ENCODE results near the gene ALDH2. TPM values are rescaled to one million over a fixed set of nuclear protein-coding genes. Genes with fewer than 3 reads are reported as not detected.
"Not testable (repeated sequence)": the region's sequence is repeated elsewhere in the genome, so short reads cannot be mapped to it uniquely, and the experiment has no call there.

The ALDH2 gene
- total and polyA plus RNA-seq, 10 of the 15 experiments (the other 5 are each of a cell fraction or from before 2014, with no cell fraction given), result 1.4 to 16.4 (median 8.7) TPM

DNA sequence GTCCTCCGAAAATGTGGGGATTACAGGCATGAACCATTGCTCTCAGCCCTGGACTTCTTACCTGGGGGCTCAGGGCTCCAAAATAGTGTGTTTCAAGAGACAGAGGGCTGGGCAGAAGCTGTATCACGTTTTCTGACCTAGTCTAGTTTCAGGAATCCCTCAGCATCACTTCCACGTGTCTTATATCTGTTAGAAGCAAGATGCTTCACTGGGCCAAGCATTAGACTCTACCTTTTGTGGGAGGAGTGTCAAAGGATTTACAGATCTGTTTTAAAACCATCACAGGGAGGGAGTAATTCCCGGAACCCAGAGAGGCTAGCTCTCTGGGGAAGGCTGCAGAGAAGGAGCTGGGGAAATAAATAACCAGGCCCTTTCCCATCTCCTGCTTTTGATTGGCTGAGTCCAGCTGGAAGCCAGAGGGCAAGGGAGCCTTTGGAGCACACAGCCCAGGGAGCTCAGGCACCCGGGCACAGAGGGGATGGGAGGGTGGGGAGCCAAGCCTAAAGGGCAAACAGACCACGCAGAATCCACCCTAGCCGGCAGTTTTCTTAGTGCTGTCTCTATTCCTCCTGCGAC, 33.3 kb upstream of the ALDH2 start:
- no peaks in the 10 kb centered on the region for H3K79me2 ChIP-seq (ENCODE audit: control insufficient read depth, insufficient read depth, low read length)
- WGBS (ENCODE audit: insufficient coverage, insufficient replicate concordance, low lambda C conversion rate, missing lambda C conversion rate), result 79% methylated on average over 8 of the region's 8 CpGs
- in situ Hi-C loops (cut with MboI), result no loop called here
- BruUV-seq (replicated peaks), result no TSS peak
- ATAC-seq (no peak), DNase-seq (ENCODE audit: low read depth, low spot score) (no peak), FAIRE-seq (no peak)
- no peak overlapping the region for H3K4me3 ChIP-seq
- ChIA-PET SMC1A (ENCODE audit: uncharacterized antibody, unreplicated experiment) (no interaction called here), RAD21 (ENCODE audit: unreplicated experiment) (interaction anchor here (0.6 kb wide), 2 partner anchors 102 to 419 kb away, joined by 3 read pairs; no protein-coding TSS in a partner anchor), CTCF (interaction anchor here (1.1 to 1.5 kb wide), 2 partner anchors 55 to 80 kb away, joined by 3 read pairs; no protein-coding TSS in a partner anchor), POLR2A (no interaction called here)
- TF ChIP-seq, protein P1, sequence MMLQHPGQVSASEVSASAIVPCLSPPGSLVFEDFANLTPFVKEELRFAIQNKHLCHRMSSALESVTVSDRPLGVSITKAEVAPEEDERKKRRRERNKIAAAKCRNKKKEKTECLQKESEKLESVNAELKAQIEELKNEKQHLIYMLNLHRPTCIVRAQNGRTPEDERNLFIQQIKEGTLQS (IDR thresholded peaks at IDR 0.05; ENCODE audit: borderline replicate concordance, extremely low read depth, low read depth, low read length), result no peak
- TF ChIP-seq, protein P2, sequence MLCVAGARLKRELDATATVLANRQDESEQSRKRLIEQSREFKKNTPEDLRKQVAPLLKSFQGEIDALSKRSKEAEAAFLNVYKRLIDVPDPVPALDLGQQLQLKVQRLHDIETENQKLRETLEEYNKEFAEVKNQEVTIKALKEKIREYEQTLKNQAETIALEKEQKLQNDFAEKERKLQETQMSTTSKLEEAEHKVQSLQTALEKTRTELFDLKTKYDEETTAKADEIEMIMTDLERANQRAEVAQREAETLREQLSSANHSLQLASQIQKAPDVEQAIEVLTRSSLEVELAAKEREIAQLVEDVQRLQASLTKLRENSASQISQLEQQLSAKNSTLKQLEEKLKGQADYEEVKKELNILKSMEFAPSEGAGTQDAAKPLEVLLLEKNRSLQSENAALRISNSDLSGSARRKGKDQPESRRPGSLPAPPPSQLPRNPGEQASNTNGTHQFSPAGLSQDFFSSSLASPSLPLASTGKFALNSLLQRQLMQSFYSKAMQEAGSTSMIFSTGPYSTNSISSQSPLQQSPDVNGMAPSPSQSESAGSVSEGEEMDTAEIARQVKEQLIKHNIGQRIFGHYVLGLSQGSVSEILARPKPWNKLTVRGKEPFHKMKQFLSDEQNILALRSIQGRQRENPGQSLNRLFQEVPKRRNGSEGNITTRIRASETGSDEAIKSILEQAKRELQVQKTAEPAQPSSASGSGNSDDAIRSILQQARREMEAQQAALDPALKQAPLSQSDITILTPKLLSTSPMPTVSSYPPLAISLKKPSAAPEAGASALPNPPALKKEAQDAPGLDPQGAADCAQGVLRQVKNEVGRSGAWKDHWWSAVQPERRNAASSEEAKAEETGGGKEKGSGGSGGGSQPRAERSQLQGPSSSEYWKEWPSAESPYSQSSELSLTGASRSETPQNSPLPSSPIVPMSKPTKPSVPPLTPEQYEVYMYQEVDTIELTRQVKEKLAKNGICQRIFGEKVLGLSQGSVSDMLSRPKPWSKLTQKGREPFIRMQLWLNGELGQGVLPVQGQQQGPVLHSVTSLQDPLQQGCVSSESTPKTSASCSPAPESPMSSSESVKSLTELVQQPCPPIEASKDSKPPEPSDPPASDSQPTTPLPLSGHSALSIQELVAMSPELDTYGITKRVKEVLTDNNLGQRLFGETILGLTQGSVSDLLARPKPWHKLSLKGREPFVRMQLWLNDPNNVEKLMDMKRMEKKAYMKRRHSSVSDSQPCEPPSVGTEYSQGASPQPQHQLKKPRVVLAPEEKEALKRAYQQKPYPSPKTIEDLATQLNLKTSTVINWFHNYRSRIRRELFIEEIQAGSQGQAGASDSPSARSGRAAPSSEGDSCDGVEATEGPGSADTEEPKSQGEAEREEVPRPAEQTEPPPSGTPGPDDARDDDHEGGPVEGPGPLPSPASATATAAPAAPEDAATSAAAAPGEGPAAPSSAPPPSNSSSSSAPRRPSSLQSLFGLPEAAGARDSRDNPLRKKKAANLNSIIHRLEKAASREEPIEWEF (IDR thresholded peaks at IDR 0.05; ENCODE audit: insufficient replicate concordance, low read depth, low read length), result no peak
- TF ChIP-seq CBX3 (IDR thresholded peaks at IDR 0.05; ENCODE audit: borderline replicate concordance, low read depth), result no peak
- no peak for TF ChIP-seq CEBPB (IDR thresholded peaks at IDR 0.05; ENCODE audit: borderline replicate concordance in 1 of 2, low read depth in 2 of 2, low read length in 2 of 2)
- TF ChIP-seq MTA3 (IDR thresholded peaks at IDR 0.05; ENCODE audit: borderline replicate concordance, low read length), result no peak
- no peaks in the 10 kb centered on the region for H3K4me1 ChIP-seq (ENCODE audit: control insufficient read depth, insufficient read depth, low read length)
- H3K36me3 ChIP-seq (ENCODE audit: control insufficient read depth in 2 of 2, insufficient read depth in 2 of 2, low read length in 1 of 2), result peaks cover 0 to 6% of the 10 kb centered on the region in 2 experiments; a peak in 2 of 4 replicates
- H3K27ac ChIP-seq (ENCODE audit: control insufficient read depth, insufficient read depth), result no peak overlapping the region
- no peak overlapping the region for H3K9ac ChIP-seq (ENCODE audit: control insufficient read depth, insufficient read depth, low read length)
- no peak overlapping the region for H2AFZ ChIP-seq (ENCODE audit: control insufficient read depth, low read depth, low read length)
- H3K4me2 ChIP-seq (ENCODE audit: control insufficient read depth, insufficient read depth), result no peak overlapping the region
- no peaks in the 10 kb centered on the region for H3K27me3 ChIP-seq (replicated peaks in 1 of 2; ENCODE audit: control insufficient read depth in 2 of 2, insufficient read depth in 2 of 2, low read length in 1 of 2)
- H3K9me3 ChIP-seq (replicated peaks; ENCODE audit: control insufficient read depth, insufficient read depth, low read length), result no peaks in the 10 kb centered on the region
- no peaks in the 10 kb centered on the region for H4K20me1 ChIP-seq (ENCODE audit: control insufficient read depth, insufficient read depth)
- intact Hi-C loops (cut with micrococcal nuclease; ENCODE audit: unreplicated experiment), result no loop called here

DNA sequence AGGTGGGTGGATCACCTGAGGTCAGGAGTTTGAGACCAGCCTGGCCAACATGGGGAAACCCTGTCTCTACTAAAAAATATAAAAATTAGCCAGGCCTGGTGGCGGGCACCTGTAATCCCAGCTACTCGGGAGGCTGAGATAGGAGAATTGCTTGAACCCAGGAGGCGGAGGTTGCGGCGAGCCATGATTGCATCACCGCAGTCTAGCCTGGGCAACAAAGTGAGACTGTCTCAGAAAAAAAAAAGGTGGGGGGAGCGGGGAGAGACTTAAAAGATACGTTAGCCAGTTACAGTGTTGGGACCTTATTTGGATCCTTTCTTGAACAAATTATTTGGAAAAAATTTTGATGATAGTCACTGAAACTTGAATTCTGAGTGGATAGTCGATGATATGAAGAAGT, 27.2 kb upstream of the ALDH2 start:
- H3K27me3 ChIP-seq (replicated peaks in 1 of 2; ENCODE audit: control insufficient read depth in 2 of 2, insufficient read depth in 2 of 2, low read length in 1 of 2); H3K27ac ChIP-seq (ENCODE audit: control insufficient read depth, insufficient read depth); H2AFZ ChIP-seq (ENCODE audit: control insufficient read depth, low read depth, low read length); H3K9ac ChIP-seq (ENCODE audit: control insufficient read depth, insufficient read depth, low read length); ATAC-seq; intact Hi-C loops (cut with micrococcal nuclease; ENCODE audit: unreplicated experiment); BruUV-seq (replicated peaks); H3K4me1 ChIP-seq (ENCODE audit: control insufficient read depth, insufficient read depth, low read length); SMC1A ChIA-PET (ENCODE audit: uncharacterized antibody, unreplicated experiment); in situ Hi-C loops (cut with MboI); H3K79me2 ChIP-seq (ENCODE audit: control insufficient read depth, insufficient read depth, low read length); H3K4me3 ChIP-seq; H3K9me3 ChIP-seq (replicated peaks; ENCODE audit: control insufficient read depth, insufficient read depth, low read length); FAIRE-seq; H3K36me3 ChIP-seq (ENCODE audit: control insufficient read depth in 2 of 2, insufficient read depth in 2 of 2, low read length in 1 of 2); H3K4me2 ChIP-seq (ENCODE audit: control insufficient read depth, insufficient read depth); CTCF ChIA-PET; POLR2A ChIA-PET; H4K20me1 ChIP-seq (ENCODE audit: control insufficient read depth, insufficient read depth); DNase-seq (ENCODE audit: low read depth, low spot score); RAD21 ChIA-PET (ENCODE audit: unreplicated experiment): not testable (repeated sequence)
- 94% methylated on average over 9 of the region's 9 CpGs for WGBS (ENCODE audit: insufficient coverage, insufficient replicate concordance, low lambda C conversion rate, missing lambda C conversion rate)

Measured in GM12878 (cell line).